Activated effector memory CD4-positive, alpha-beta T cell treated with Interleukin-2 at 50 U/mL for 16 hours (primary cell): ENCODE results near the gene CLIP2.
"Not testable (repeated sequence)": the region's sequence is repeated elsewhere in the genome, so short reads cannot be mapped to it uniquely, and the experiment has no call there.

Experiments used
- DNase-seq: peaks from one replicate; pipeline ENCODE4 v3.0.0-alpha.2; 2020

The CLIP2 gene

GRCh38 chr7:74289018-74289658, at the start of gene CLIP2:
Gene CLIP2 (plus strand): TSS chr7:74289407. CDS start chr7:74317547, 28,140 bp downstream.
- peak; percentile 80 for DNase-seq

DNA sequence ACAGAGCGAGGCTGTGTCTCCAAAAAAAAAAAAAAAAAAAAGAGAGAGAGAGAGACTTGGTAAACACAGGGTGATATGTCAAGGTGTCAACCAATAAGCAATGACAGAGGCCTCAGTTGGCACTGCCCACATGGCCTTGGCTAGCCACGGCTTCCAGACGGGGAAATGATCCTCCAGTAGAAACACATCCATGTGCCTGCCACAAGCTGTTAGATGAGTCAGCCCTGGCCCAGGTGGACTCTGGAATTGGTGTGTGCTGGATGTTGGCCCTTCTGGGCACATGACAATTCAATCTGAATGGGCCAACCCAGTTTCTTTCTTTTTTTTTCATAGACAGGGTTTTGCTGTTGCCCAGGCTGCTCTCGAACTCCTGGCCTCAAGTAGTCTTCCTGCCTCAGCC, 48.7 kb upstream of the CLIP2 start:
- no peak for DNase-seq

DNA sequence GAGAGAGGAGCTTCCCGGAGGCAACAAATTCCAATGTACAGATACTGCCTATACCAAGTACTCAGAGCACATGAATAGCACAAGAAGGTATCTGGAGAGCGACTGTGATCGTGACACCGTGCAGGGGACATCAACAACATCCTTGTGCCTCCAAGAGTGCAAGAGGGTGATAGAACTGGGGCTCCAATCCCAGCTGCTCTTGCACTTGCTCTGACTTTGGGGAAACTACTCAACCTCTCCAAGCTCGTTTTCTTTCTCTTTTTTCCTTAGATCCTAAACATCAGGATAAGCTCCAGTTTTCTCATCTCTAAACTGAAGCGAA, 47.1 kb upstream of the CLIP2 start:
- no peak for DNase-seq

DNA sequence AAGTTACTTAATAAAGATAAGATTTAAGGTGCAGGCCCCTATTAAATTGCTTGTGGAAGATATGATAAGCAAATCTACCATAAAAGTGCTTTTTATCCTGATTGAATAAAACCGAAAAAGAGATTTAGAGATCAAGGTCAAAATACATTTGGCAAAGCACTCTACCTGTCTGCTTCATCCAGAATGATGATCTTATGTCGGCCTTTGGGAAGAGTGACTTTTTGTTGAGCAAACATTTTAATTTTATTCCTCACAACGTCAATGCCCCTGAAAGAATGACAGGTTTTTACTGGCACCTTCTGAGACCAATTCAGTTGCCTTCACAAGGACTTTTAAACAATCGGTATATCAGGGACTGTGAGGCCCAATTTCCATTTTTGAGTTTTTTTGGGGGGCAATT, 42.7 kb upstream of the CLIP2 start:
- no peak for DNase-seq

DNA sequence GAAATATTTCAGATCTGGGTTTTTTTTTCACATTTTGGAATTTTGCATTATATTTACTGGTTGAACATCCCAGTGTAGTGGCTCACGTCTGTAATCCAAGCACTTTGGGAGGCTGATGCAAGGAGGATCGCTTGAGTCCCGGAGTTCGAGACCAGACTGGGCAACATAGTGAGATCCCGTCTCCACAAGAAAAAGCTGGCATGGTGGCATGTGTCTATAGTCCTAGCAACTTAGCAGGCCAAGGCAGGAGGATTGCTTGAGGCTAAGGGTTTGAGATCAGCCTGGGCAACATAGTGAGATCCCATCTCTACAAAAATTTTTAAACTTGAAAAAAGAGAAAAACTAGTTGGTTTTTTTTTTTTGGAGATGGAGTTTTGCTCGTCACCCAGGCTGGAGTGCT, 41.1 kb upstream of the CLIP2 start:
- DNase-seq, result no peak

DNA sequence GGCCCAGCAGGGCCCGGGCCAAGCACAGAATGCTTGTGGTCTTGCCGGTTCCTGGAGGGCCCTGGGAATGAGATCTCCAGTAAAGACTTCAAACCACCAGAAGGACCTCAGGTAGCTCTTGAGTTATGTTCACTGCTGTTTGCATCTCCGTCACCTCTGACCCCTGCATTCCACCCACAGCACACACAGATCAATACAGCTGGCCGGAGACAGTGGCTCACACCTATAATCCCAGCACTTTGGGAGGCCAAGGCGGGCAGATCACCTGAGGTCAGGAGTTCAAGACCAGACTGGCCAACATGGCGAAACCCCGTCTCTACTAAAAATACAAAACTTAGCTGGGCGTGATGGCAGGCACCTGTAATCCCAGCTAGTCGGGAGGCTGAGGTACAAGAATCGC, 40.1 kb upstream of the CLIP2 start:
- not testable (repeated sequence) for DNase-seq

- DNase-seq, result no peak
Observed at GRCh38 chr7:74252893-74253292, 36.3 kb upstream of the CLIP2 start.

DNA sequence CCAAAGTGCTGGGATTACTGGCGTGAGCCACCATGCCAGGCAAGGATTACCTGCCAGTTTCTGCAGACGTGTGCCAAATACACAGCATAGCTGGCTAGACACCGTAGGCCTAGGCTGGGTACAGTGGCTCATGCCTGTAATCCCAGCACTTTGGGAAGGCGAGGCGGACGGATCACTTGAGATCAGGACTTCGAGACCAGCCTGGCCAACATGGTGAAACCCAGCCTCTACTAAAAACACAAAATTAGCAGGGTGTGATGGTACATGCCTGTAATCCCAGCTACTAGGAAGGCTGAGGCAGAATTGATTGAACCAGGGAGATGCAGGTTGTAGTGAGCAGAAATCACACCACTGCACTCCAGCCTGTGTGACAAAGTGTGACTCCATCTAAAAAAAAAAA, 35.9 kb upstream of the CLIP2 start:
- DNase-seq, result no peak

- no peak for DNase-seq
Observed at GRCh38 chr7:74253835-74254128, 35.4 kb upstream of the CLIP2 start.

DNA sequence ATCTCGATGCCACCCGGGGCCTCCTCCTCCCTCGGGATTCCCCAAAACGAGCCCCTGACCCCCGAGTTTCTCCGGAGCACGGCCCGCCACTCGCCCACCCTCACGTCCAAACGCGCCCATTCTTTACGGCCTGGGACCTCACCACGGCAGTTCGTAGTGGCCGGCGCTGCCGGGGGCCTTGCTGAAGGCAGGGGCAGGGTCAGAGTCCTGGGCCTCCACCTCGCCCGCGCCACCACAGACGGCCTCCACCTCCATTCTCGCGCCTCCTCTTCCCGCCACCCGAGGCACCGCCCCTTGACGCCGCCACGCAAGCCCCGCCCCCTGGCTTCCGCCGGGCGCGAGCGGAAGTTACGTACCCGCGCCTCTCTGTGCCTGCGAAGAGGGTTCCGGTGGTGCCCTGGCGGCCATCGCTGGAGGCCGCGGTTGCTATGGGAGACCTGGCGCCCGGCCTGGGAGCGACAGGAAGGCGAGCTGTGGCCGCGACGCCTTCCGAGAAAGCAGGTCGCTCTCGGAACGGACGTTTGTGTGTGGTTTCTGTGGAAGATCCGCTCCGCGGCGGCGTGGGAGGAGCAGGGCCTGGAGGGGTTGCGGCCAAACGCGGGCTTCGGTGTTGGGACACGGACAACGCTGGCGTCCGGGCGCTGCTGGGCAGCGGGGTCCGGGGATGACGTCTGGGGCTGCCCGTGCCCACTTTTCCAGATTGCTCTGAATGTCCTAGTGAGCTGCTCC, 34.9 kb upstream of the CLIP2 start, which contains the start of gene RFC2:
TSS of gene RFC2 (minus strand) at position 271 of the 729 bp plus-strand sequence. CDS start at position 255, 16 bp downstream.
- DNase-seq, result peak; percentile 98

- DNase-seq, result no peak
Observed at GRCh38 chr7:74254858-74255379, 34.3 kb upstream of the CLIP2 start.

- not testable (repeated sequence) for DNase-seq
Observed at GRCh38 chr7:74255461-74255860, 33.7 kb upstream of the CLIP2 start.

- no peak for DNase-seq
Observed at GRCh38 chr7:74256491-74257408, 32.5 kb upstream of the CLIP2 start.

- DNase-seq, result no peak
Observed at GRCh38 chr7:74258639-74259038, 30.6 kb upstream of the CLIP2 start.

- no peak for DNase-seq
Observed at GRCh38 chr7:74262639-74263398, 26.4 kb upstream of the CLIP2 start.

GRCh38 chr7:74263399-74264120, 25.6 kb upstream of the CLIP2 start:
- DNase-seq, result no peak

DNA sequence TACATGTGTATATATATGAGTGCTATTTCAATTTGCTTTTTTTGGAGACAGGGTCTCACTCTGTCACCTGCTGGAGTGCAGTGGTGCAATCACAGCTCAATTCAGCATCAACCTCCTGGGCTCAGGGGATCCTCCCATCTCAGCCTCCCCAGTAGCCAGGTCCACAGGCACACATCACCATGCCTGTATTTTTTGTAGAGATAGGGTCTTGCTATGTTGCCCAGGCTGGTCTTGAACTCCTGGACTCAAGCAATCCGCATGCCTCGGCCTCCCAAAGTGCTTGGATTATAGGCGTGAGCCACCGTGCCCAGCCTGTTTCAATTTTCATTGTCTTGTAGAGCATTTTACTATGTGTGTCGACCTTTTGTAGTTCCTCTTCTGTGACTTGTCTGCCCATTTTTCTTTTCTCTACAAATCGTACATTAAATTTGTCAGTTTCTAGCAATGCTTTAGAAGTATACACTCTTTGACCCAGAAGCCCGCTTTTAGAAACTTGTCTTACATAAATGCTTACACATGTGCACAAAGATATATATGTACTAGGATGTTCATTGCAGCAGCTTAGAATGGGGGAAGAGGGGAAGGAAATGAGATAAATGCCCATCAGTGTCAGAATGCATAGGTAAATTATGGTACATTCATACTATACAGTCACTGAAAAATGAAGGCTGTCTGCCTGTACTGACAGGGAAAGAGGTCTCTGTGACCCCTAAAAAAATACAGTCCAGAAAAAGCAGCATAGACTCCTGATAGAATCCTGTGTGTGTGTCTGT, 22.8 kb upstream of the CLIP2 start:
- no peak for DNase-seq

- DNase-seq, result no peak
Observed at GRCh38 chr7:74267756-74268565, 21.2 kb upstream of the CLIP2 start.

DNA sequence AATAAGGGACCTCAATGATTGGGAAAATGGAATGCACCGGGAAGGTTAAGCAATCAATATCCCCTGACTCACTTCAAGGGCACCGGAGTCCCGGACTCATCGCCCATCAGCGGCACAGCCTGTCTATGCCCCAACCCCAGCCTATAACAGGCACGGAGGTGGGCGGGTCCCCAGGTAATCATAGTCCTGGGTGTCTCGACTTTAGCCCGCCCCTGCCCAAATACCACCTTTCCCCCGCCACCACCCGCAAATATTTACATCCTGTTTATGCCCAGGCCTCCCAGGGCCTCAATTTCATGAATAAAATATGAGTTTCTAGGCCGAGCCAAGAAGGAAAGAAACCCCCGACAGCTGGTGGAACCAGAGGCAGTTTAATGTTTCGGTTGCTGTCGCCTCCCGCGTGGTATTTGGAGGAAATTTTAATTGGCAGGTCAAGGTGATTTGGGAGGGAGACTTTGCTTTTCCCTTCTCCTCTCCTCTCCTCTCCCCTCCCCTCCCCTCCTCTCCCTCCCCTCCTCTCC, 19.4 kb upstream of the CLIP2 start:
- DNase-seq, result peak; percentile 52

DNA sequence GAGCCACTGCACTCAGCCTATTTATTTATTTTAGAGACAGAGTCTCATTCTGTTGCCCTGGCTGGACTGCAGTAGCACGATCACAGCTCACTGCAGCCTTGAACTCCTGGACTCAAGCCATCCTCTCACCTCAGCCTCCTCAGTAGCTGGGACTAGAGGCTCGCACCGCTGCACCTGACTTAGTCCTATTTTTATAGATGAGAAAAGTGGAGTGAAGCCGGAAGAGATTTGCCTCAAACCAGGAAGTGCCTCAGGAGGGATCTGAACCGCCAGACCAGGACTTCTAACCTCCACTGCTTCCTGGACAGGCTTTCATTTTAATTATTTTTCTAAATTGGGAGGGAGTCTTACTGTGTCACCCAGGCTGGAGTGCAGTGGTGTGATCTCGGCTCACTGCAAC, 17.5 kb upstream of the CLIP2 start:
- DNase-seq, result no peak
